ENCODE results near the gene EHBP1L1.

EHBP1L1 gene

DNA sequence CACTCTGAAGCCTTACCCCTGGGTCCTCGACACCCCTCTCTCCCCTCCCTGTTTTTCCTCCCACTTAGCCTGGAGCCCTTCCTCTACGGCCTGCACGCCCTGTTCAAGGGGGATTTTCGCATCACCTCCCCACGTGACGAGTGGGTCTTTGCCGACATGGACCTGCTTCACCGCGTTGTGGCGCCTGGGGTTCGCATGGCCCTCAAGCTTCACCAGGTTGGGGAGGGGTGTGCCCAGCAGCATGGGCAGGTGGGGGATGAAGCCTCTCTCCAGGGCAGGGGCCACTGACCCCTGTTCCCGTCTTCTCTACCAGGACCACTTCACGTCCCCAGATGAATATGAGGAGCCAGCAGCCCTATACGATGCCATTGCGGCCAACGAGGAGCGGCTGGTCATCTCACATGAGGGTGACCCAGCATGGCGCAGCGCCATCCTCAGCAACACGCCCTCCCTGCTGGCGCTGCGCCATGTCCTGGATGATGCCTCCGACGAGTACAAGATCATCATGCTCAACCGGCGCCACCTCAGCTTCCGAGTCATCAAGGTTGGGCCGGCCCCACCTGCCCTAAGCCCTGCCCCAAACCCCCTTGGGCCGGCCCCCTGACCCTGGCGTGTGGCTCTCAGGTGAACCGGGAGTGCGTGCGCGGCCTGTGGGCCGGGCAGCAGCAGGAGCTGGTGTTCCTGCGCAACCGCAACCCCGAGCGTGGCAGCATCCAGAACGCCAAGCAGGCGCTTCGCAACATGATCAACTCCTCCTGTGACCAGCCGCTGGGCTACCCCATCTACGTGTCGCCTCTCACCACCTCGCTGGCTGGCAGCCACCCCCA lies 59.3 kb downstream of the EHBP1L1 start:
- no peak for DNase-seq
- peaks cover 9 to 15% of the 10 kb centered on the region in 2 experiments for H3K4me1 ChIP-seq (ENCODE audit: control insufficient read depth in 1 of 2, insufficient read depth in 2 of 2, low read length in 2 of 2)
- no peak overlapping the region for H2BK5ac ChIP-seq (ENCODE audit: low read depth, low read length, poor library complexity)
- no peaks in the 10 kb centered on the region for H3K9me3 ChIP-seq (ENCODE audit: insufficient read depth, low read depth, low read length)
- peaks cover 5% of the 10 kb centered on the region for H3K79me2 ChIP-seq (ENCODE audit: control insufficient read depth, insufficient read depth, low read length, poor library complexity)
- no peak overlapping the region for H3K27ac ChIP-seq (ENCODE audit: low read depth, low read length)
- WGBS (ENCODE audit: extremely low coverage, insufficient coverage, insufficient read length): no CpG with 5 or more reads among the region's 46 CpGs
- H4K8ac ChIP-seq (ENCODE audit: low read depth, low read length): no peak overlapping the region
- H3K4ac ChIP-seq (ENCODE audit: low read depth, low read length): no peak overlapping the region
- no peak overlapping the region for H3K23ac ChIP-seq (ENCODE audit: low read length)
- no peak overlapping the region for H2BK120ac ChIP-seq (ENCODE audit: insufficient read depth, low read length, poor library complexity)
- no peak overlapping the region for H3K4me3 ChIP-seq (ENCODE audit: low read depth, low read length)
- no peak overlapping the region for H4K12ac ChIP-seq (ENCODE audit: low read depth, low read length)
- H3K14ac ChIP-seq (ENCODE audit: low read length): no peak overlapping the region
- H3K18ac ChIP-seq (ENCODE audit: low read length): no peak overlapping the region
- H3K79me1 ChIP-seq (ENCODE audit: low read length): peaks cover 7% of the 10 kb centered on the region
- no peak overlapping the region for H4K91ac ChIP-seq (ENCODE audit: low read depth, low read length)
- H3K4me2 ChIP-seq (ENCODE audit: low read length): no peak overlapping the region
- H2BK12ac ChIP-seq (ENCODE audit: low read length): no peak overlapping the region
- no peak overlapping the region for H2AFZ ChIP-seq (ENCODE audit: insufficient read depth, low read length, poor library complexity)
- H2AK5ac ChIP-seq (ENCODE audit: low read length): no peak overlapping the region
- H3K27me3 ChIP-seq (ENCODE audit: insufficient read depth, low read length): no peaks in the 10 kb centered on the region
- peaks cover 62 to 63% of the 10 kb centered on the region in 2 experiments for H3K36me3 ChIP-seq (ENCODE audit: control insufficient read depth in 1 of 2, insufficient read depth in 2 of 2, low read length in 2 of 2)
- H3K9ac ChIP-seq (ENCODE audit: low read length): no peak overlapping the region

- Histone ChIP-seq H4K8ac (ENCODE audit: low read depth, low read length) (no peak overlapping the region), H2BK5ac (ENCODE audit: low read depth, low read length, poor library complexity) (no peak overlapping the region), H3K36me3 (ENCODE audit: control insufficient read depth in 1 of 2, insufficient read depth in 2 of 2, low read length in 2 of 2) (peaks cover 51 to 54% of the 10 kb centered on the region in 2 experiments), H3K23ac (ENCODE audit: low read length) (no peak overlapping the region), H3K9me3 (ENCODE audit: insufficient read depth, low read depth, low read length) (no peaks in the 10 kb centered on the region), H3K27me3 (ENCODE audit: insufficient read depth, low read length) (no peaks in the 10 kb centered on the region), H2AFZ (ENCODE audit: insufficient read depth, low read length, poor library complexity) (no peak overlapping the region), H3K27ac (ENCODE audit: low read depth, low read length) (no peak overlapping the region), H3K4ac (ENCODE audit: low read depth, low read length) (no peak overlapping the region), H3K14ac (ENCODE audit: low read length) (no peak overlapping the region), H3K79me1 (ENCODE audit: low read length) (peaks cover 7% of the 10 kb centered on the region), H2AK5ac (ENCODE audit: low read length) (no peak overlapping the region), H2BK120ac (ENCODE audit: insufficient read depth, low read length, poor library complexity) (no peak overlapping the region), H4K91ac (ENCODE audit: low read depth, low read length) (no peak overlapping the region), H3K4me3 (ENCODE audit: low read depth, low read length) (no peak overlapping the region), H3K9ac (ENCODE audit: low read length) (no peak overlapping the region), H3K4me2 (ENCODE audit: low read length) (no peak overlapping the region), H4K12ac (ENCODE audit: low read depth, low read length) (no peak overlapping the region), H2BK12ac (ENCODE audit: low read length) (no peak overlapping the region), H3K4me1 (ENCODE audit: control insufficient read depth in 1 of 2, insufficient read depth in 2 of 2, low read length in 2 of 2) (peaks cover 13 to 15% of the 10 kb centered on the region in 2 experiments), H3K18ac (ENCODE audit: low read length) (no peak overlapping the region), H3K79me2 (ENCODE audit: control insufficient read depth, insufficient read depth, low read length, poor library complexity) (peaks cover 5% of the 10 kb centered on the region)
- no peak for DNase-seq
- no CpG with 5 or more reads among the region's 28 CpGs for WGBS (ENCODE audit: extremely low coverage, insufficient coverage, insufficient read length)
Observed at GRCh38 chr11:65636108-65637031, 60.5 kb downstream of the EHBP1L1 start.

GRCh38 chr11:65637032-65637557 lies 61.2 kb downstream of the EHBP1L1 start:
- DNase-seq: no peak
- H2AK5ac ChIP-seq (ENCODE audit: low read length): no peak overlapping the region
- peaks cover 5% of the 10 kb centered on the region for H3K79me2 ChIP-seq (ENCODE audit: control insufficient read depth, insufficient read depth, low read length, poor library complexity)
- H2AFZ ChIP-seq (ENCODE audit: insufficient read depth, low read length, poor library complexity): no peak overlapping the region
- no peak overlapping the region for H2BK12ac ChIP-seq (ENCODE audit: low read length)
- H2BK120ac ChIP-seq (ENCODE audit: insufficient read depth, low read length, poor library complexity): no peak overlapping the region
- peaks cover 46 to 47% of the 10 kb centered on the region in 2 experiments for H3K36me3 ChIP-seq (ENCODE audit: control insufficient read depth in 1 of 2, insufficient read depth in 2 of 2, low read length in 2 of 2)
- H4K8ac ChIP-seq (ENCODE audit: low read depth, low read length): no peak overlapping the region
- H3K4me2 ChIP-seq (ENCODE audit: low read length): peak overlapping the region; percentile 23
- no peak overlapping the region for H3K14ac ChIP-seq (ENCODE audit: low read length)
- peaks cover 19% of the 10 kb centered on the region in 2 experiments for H3K4me1 ChIP-seq (ENCODE audit: control insufficient read depth in 1 of 2, insufficient read depth in 2 of 2, low read length in 2 of 2)
- no peak overlapping the region for H3K4me3 ChIP-seq (ENCODE audit: low read depth, low read length)
- H3K23ac ChIP-seq (ENCODE audit: low read length): no peak overlapping the region
- no peak overlapping the region for H3K9ac ChIP-seq (ENCODE audit: low read length)
- no peaks in the 10 kb centered on the region for H3K27me3 ChIP-seq (ENCODE audit: insufficient read depth, low read length)
- H4K91ac ChIP-seq (ENCODE audit: low read depth, low read length): no peak overlapping the region
- H2BK5ac ChIP-seq (ENCODE audit: low read depth, low read length, poor library complexity): no peak overlapping the region
- peaks cover 3% of the 10 kb centered on the region for H3K9me3 ChIP-seq (ENCODE audit: insufficient read depth, low read depth, low read length)
- whole genome bisulfite sequencing (ENCODE audit: extremely low coverage, insufficient coverage, insufficient read length): no CpG with 5 or more reads among the region's 3 CpGs
- no peak overlapping the region for H3K27ac ChIP-seq (ENCODE audit: low read depth, low read length)
- H3K4ac ChIP-seq (ENCODE audit: low read depth, low read length): no peak overlapping the region
- H3K79me1 ChIP-seq (ENCODE audit: low read length): peaks cover 7% of the 10 kb centered on the region
- no peak overlapping the region for H3K18ac ChIP-seq (ENCODE audit: low read length)
- H4K12ac ChIP-seq (ENCODE audit: low read depth, low read length): no peak overlapping the region

GRCh38 chr11:65637794-65638419 lies 62.1 kb downstream of the EHBP1L1 start, which contains the start of gene SIPA1:
Gene SIPA1 (plus strand): TSS chr11:65638101. CDS start chr11:65640922, 2,821 bp downstream.
- H3K14ac ChIP-seq (ENCODE audit: low read length): peak within 1 kb of the TSS; percentile 84
- peaks cover 7% of the 10 kb centered on the region for H3K79me1 ChIP-seq (ENCODE audit: low read length)
- no peak within 1 kb of the TSS for H3K23ac ChIP-seq (ENCODE audit: low read length)
- peak within 1 kb of the TSS; percentile 76 for H3K4me3 ChIP-seq (ENCODE audit: low read depth, low read length)
- peak within 1 kb of the TSS; percentile 74 for H3K27ac ChIP-seq (ENCODE audit: low read depth, low read length)
- H2BK120ac ChIP-seq (ENCODE audit: insufficient read depth, low read length, poor library complexity): peak within 1 kb of the TSS; percentile 67
- H2AFZ ChIP-seq (ENCODE audit: insufficient read depth, low read length, poor library complexity): peak within 1 kb of the TSS; percentile 42
- peaks cover 5% of the 10 kb centered on the region for H3K79me2 ChIP-seq (ENCODE audit: control insufficient read depth, insufficient read depth, low read length, poor library complexity)
- no CpG with 5 or more reads among the region's 46 CpGs for WGBS (ENCODE audit: extremely low coverage, insufficient coverage, insufficient read length)
- H4K12ac ChIP-seq (ENCODE audit: low read depth, low read length): peak within 1 kb of the TSS; percentile 39
- H3K4me1 ChIP-seq (ENCODE audit: control insufficient read depth in 1 of 2, insufficient read depth in 2 of 2, low read length in 2 of 2): peaks cover 19 to 22% of the 10 kb centered on the region in 2 experiments
- peaks cover 3% of the 10 kb centered on the region for H3K9me3 ChIP-seq (ENCODE audit: insufficient read depth, low read depth, low read length)
- peak; percentile 79 to 86 for DNase-seq
- H3K18ac ChIP-seq (ENCODE audit: low read length): peak within 1 kb of the TSS; percentile 71
- H3K4me2 ChIP-seq (ENCODE audit: low read length): peak within 1 kb of the TSS; percentile 80
- H2BK5ac ChIP-seq (ENCODE audit: low read depth, low read length, poor library complexity): peak within 1 kb of the TSS; percentile 70
- H3K27me3 ChIP-seq (ENCODE audit: insufficient read depth, low read length): no peaks in the 10 kb centered on the region
- peak within 1 kb of the TSS; percentile 72 for H4K91ac ChIP-seq (ENCODE audit: low read depth, low read length)
- peak within 1 kb of the TSS; percentile 82 for H4K8ac ChIP-seq (ENCODE audit: low read depth, low read length)
- H2BK12ac ChIP-seq (ENCODE audit: low read length): no peak within 1 kb of the TSS
- H3K9ac ChIP-seq (ENCODE audit: low read length): peak within 1 kb of the TSS; percentile 47
- H3K4ac ChIP-seq (ENCODE audit: low read depth, low read length): peak within 1 kb of the TSS; percentile 50
- peak within 1 kb of the TSS; percentile 53 for H2AK5ac ChIP-seq (ENCODE audit: low read length)
- H3K36me3 ChIP-seq (ENCODE audit: control insufficient read depth in 1 of 2, insufficient read depth in 2 of 2, low read length in 2 of 2): peaks cover 42 to 45% of the 10 kb centered on the region in 2 experiments

Measured in trophoblast cell (in vitro differentiated cells and primary cell).